ENCODE results near the gene RUBCN.
"Not testable (repeated sequence)": the region's sequence is repeated elsewhere in the genome, so short reads cannot be mapped to it uniquely, and the experiment has no call there.

Gene RUBCN

GRCh38 chr3:197730200-197730599 lies 6.5 kb downstream of the RUBCN start:
- H4K8ac ChIP-seq (ENCODE audit: low read depth, low read length) = no peak overlapping the region
- no peak overlapping the region for H3K14ac ChIP-seq (ENCODE audit: low read length)
- no peak for DNase-seq
- H2BK120ac ChIP-seq (ENCODE audit: insufficient read depth, low read length, poor library complexity) = no peak overlapping the region
- no peak overlapping the region for H2BK5ac ChIP-seq (ENCODE audit: low read depth, low read length, poor library complexity)
- no peak overlapping the region for H3K27ac ChIP-seq (ENCODE audit: low read depth, low read length)
- no peak overlapping the region for H2BK12ac ChIP-seq (ENCODE audit: low read length)
- no peak overlapping the region for H3K4me2 ChIP-seq (ENCODE audit: low read length)
- no peak overlapping the region for H4K91ac ChIP-seq (ENCODE audit: low read depth, low read length)
- H3K9me3 ChIP-seq (ENCODE audit: insufficient read depth, low read depth, low read length) = no peaks in the 10 kb centered on the region
- H3K79me1 ChIP-seq (ENCODE audit: low read length) = no peaks in the 10 kb centered on the region
- WGBS (ENCODE audit: extremely low coverage, insufficient coverage, insufficient read length) = no CpG with 5 or more reads among the region's 2 CpGs
- no peak overlapping the region for H4K12ac ChIP-seq (ENCODE audit: low read depth, low read length)
- H3K36me3 ChIP-seq (ENCODE audit: control insufficient read depth in 1 of 2, insufficient read depth in 2 of 2, low read length in 2 of 2) = no peaks in the 10 kb centered on the region
- H3K4ac ChIP-seq (ENCODE audit: low read depth, low read length) = no peak overlapping the region
- H3K4me1 ChIP-seq (ENCODE audit: control insufficient read depth in 1 of 2, insufficient read depth in 2 of 2, low read length in 2 of 2) = no peaks in the 10 kb centered on the region
- no peak overlapping the region for H2AFZ ChIP-seq (ENCODE audit: insufficient read depth, low read length, poor library complexity)
- H3K18ac ChIP-seq (ENCODE audit: low read length) = no peak overlapping the region
- H3K79me2 ChIP-seq (ENCODE audit: control insufficient read depth, insufficient read depth, low read length, poor library complexity) = no peaks in the 10 kb centered on the region
- no peak overlapping the region for H3K4me3 ChIP-seq (ENCODE audit: low read depth, low read length)
- H3K9ac ChIP-seq (ENCODE audit: low read length) = no peak overlapping the region
- no peak overlapping the region for H2AK5ac ChIP-seq (ENCODE audit: low read length)
- no peak overlapping the region for H3K23ac ChIP-seq (ENCODE audit: low read length)
- no peaks in the 10 kb centered on the region for H3K27me3 ChIP-seq (ENCODE audit: insufficient read depth, low read length)

DNA sequence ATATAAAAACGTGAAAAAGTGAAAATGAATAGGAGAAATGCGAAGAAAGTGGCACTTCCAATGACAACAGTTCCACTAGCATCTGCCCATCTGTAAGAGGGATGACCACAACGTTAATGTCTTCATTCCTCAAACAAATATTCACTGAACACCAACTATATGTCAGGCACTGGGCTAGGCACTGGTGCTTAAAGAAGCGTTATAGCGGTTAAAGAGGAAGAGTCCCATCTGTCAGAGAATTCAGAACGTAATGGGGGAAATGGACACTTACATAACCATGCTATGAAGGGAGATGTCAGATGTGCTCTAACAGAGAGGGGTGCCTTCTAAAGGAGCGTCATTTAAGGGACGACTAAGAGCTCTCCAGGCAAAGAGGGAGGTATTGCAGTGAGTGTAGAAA lies 8.2 kb downstream of the RUBCN start:
- Histone ChIP-seq H3K4me2 (ENCODE audit: low read length) (no peak overlapping the region), H2BK5ac (ENCODE audit: low read depth, low read length, poor library complexity) (no peak overlapping the region), H3K27me3 (ENCODE audit: insufficient read depth, low read length) (no peaks in the 10 kb centered on the region), H4K8ac (ENCODE audit: low read depth, low read length) (no peak overlapping the region), H3K27ac (ENCODE audit: low read depth, low read length) (no peak overlapping the region), H3K9me3 (ENCODE audit: insufficient read depth, low read depth, low read length) (no peaks in the 10 kb centered on the region), H2AK5ac (ENCODE audit: low read length) (no peak overlapping the region), H3K79me1 (ENCODE audit: low read length) (no peaks in the 10 kb centered on the region), H2BK12ac (ENCODE audit: low read length) (no peak overlapping the region), H3K4me3 (ENCODE audit: low read depth, low read length) (no peak overlapping the region), H3K79me2 (ENCODE audit: control insufficient read depth, insufficient read depth, low read length, poor library complexity) (no peaks in the 10 kb centered on the region), H3K23ac (ENCODE audit: low read length) (no peak overlapping the region), H2AFZ (ENCODE audit: insufficient read depth, low read length, poor library complexity) (no peak overlapping the region), H2BK120ac (ENCODE audit: insufficient read depth, low read length, poor library complexity) (no peak overlapping the region), H3K9ac (ENCODE audit: low read length) (no peak overlapping the region), H4K91ac (ENCODE audit: low read depth, low read length) (no peak overlapping the region), H3K18ac (ENCODE audit: low read length) (no peak overlapping the region), H4K12ac (ENCODE audit: low read depth, low read length) (no peak overlapping the region), H3K4ac (ENCODE audit: low read depth, low read length) (no peak overlapping the region), H3K4me1 (ENCODE audit: control insufficient read depth in 1 of 2, insufficient read depth in 2 of 2, low read length in 2 of 2) (no peaks in the 10 kb centered on the region), H3K14ac (ENCODE audit: low read length) (no peak overlapping the region), H3K36me3 (ENCODE audit: control insufficient read depth in 1 of 2, insufficient read depth in 2 of 2, low read length in 2 of 2) (no peaks in the 10 kb centered on the region)
- DNase-seq = no peak
- WGBS (ENCODE audit: extremely low coverage, insufficient coverage, insufficient read length) = 100% methylated on average over 2 of the region's 8 CpGs

- H3K4me3 ChIP-seq (ENCODE audit: low read depth, low read length); H2BK120ac ChIP-seq (ENCODE audit: insufficient read depth, low read length, poor library complexity); H3K9ac ChIP-seq (ENCODE audit: low read length); H3K4ac ChIP-seq (ENCODE audit: low read depth, low read length); H3K18ac ChIP-seq (ENCODE audit: low read length); H3K4me1 ChIP-seq (ENCODE audit: control insufficient read depth in 1 of 2, insufficient read depth in 2 of 2, low read length in 2 of 2); H2AFZ ChIP-seq (ENCODE audit: insufficient read depth, low read length, poor library complexity); H3K27ac ChIP-seq (ENCODE audit: low read depth, low read length); H3K79me2 ChIP-seq (ENCODE audit: control insufficient read depth, insufficient read depth, low read length, poor library complexity); H3K79me1 ChIP-seq (ENCODE audit: low read length); H2AK5ac ChIP-seq (ENCODE audit: low read length); H3K14ac ChIP-seq (ENCODE audit: low read length); H3K9me3 ChIP-seq (ENCODE audit: insufficient read depth, low read depth, low read length); H2BK12ac ChIP-seq (ENCODE audit: low read length); H3K4me2 ChIP-seq (ENCODE audit: low read length); H3K36me3 ChIP-seq (ENCODE audit: control insufficient read depth in 1 of 2, insufficient read depth in 2 of 2, low read length in 2 of 2); H3K27me3 ChIP-seq (ENCODE audit: insufficient read depth, low read length); DNase-seq; H3K23ac ChIP-seq (ENCODE audit: low read length); H2BK5ac ChIP-seq (ENCODE audit: low read depth, low read length, poor library complexity); H4K12ac ChIP-seq (ENCODE audit: low read depth, low read length); H4K91ac ChIP-seq (ENCODE audit: low read depth, low read length); H4K8ac ChIP-seq (ENCODE audit: low read depth, low read length): not testable (repeated sequence)
- WGBS (ENCODE audit: extremely low coverage, insufficient coverage, insufficient read length) = no CpG with 5 or more reads among the region's 3 CpGs
Observed at GRCh38 chr3:197727878-197728277, 8.8 kb downstream of the RUBCN start.

GRCh38 chr3:197722734-197723133 lies 14.0 kb downstream of the RUBCN start:
- H3K4me3 ChIP-seq (ENCODE audit: low read depth, low read length) = no peak overlapping the region
- H2AFZ ChIP-seq (ENCODE audit: insufficient read depth, low read length, poor library complexity) = no peak overlapping the region
- H2BK5ac ChIP-seq (ENCODE audit: low read depth, low read length, poor library complexity) = no peak overlapping the region
- H3K27ac ChIP-seq (ENCODE audit: low read depth, low read length) = no peak overlapping the region
- H3K9me3 ChIP-seq (ENCODE audit: insufficient read depth, low read depth, low read length) = peaks cover 2% of the 10 kb centered on the region
- no peak for DNase-seq
- H3K79me1 ChIP-seq (ENCODE audit: low read length) = peaks cover 4% of the 10 kb centered on the region
- no peak overlapping the region for H4K91ac ChIP-seq (ENCODE audit: low read depth, low read length)
- H3K36me3 ChIP-seq (ENCODE audit: control insufficient read depth in 1 of 2, insufficient read depth in 2 of 2, low read length in 2 of 2) = no peaks in the 10 kb centered on the region
- no peak overlapping the region for H4K12ac ChIP-seq (ENCODE audit: low read depth, low read length)
- no peak overlapping the region for H3K23ac ChIP-seq (ENCODE audit: low read length)
- no peak overlapping the region for H4K8ac ChIP-seq (ENCODE audit: low read depth, low read length)
- H2AK5ac ChIP-seq (ENCODE audit: low read length) = no peak overlapping the region
- no peak overlapping the region for H3K9ac ChIP-seq (ENCODE audit: low read length)
- H3K4me2 ChIP-seq (ENCODE audit: low read length) = no peak overlapping the region
- H2BK120ac ChIP-seq (ENCODE audit: insufficient read depth, low read length, poor library complexity) = no peak overlapping the region
- no peak overlapping the region for H3K18ac ChIP-seq (ENCODE audit: low read length)
- peaks cover 0 to 8% of the 10 kb centered on the region in 2 experiments for H3K4me1 ChIP-seq (ENCODE audit: control insufficient read depth in 1 of 2, insufficient read depth in 2 of 2, low read length in 2 of 2)
- H3K27me3 ChIP-seq (ENCODE audit: insufficient read depth, low read length) = no peaks in the 10 kb centered on the region
- no peak overlapping the region for H2BK12ac ChIP-seq (ENCODE audit: low read length)
- H3K14ac ChIP-seq (ENCODE audit: low read length) = no peak overlapping the region
- no peaks in the 10 kb centered on the region for H3K79me2 ChIP-seq (ENCODE audit: control insufficient read depth, insufficient read depth, low read length, poor library complexity)
- H3K4ac ChIP-seq (ENCODE audit: low read depth, low read length) = no peak overlapping the region
- WGBS (ENCODE audit: extremely low coverage, insufficient coverage, insufficient read length) = no CpG with 5 or more reads among the region's 2 CpGs
